Left lung (tissue), 10 donors: ENCODE results near the gene RPS19. TPM values are rescaled to one million over a fixed set of nuclear protein-coding genes. Genes with fewer than 3 reads are reported as not detected.
A peak's percentile ranks its signal among the peaks of the same experiment; 100 is the strongest.
"Not testable (repeated sequence)": the region's sequence is repeated elsewhere in the genome, so short reads cannot be mapped to it uniquely, and the experiment has no call there.

Experiments
- ATAC-seq: fragments of 200-7000 bp; cut with Tn5 transposase; one replicate; pipeline ENCODE4 v1.9.1; 2020; ENCODE audit warnings: moderate library complexity
- DNase-seq, 4 donors: peaks; one replicate each; pipeline ENCODE4 v3.0.0-alpha.2; 2013 to 2020
- H3K27ac ChIP-seq, 2 donors: fragments of 200-600 bp; sonication (generic) in 1 of 2; one replicate each; pipeline versions ENCODE4 v1.5.0 to v1.8.0; 2020 to 2021
- H3K27me3 ChIP-seq, 2 donors: fragments of 200-600 bp; sonication (generic) in 1 of 2; one replicate each; pipeline versions ENCODE4 v1.5.0 to v1.8.0; 2020 to 2021
- H3K36me3 ChIP-seq, 2 donors: fragments of 200-600 bp; sonication (generic) in 1 of 2; one replicate each; pipeline versions ENCODE4 v1.5.0 to v1.8.0; 2020 to 2021
- H3K4me1 ChIP-seq, 2 donors: fragments of 200-600 bp; one replicate each; pipeline ENCODE4 v1.8.0; 2021
- H3K4me3 ChIP-seq, 2 donors: fragments of 200-600 bp; sonication (generic) in 1 of 2; one replicate each; pipeline versions ENCODE4 v1.5.0 to v1.8.0; 2020 to 2021; ENCODE audit warnings: mild to moderate bottlenecking in 1 of 2
- H3K9me3 ChIP-seq, 2 donors: fragments of 200-600 bp; sonication (generic) in 1 of 2; one replicate each; pipeline versions ENCODE4 v1.5.0 to v1.8.0; 2020 to 2021
- intact Hi-C, 2 donors: fragments of 100-400 bp; cut with DNase I; formaldehyde crosslinking; loops; one replicate each; pipeline versions ENCODE4 v1.11.2 to v1.14.2; 2022
- polyA plus RNA-seq, 6 donors: library from polyadenylated mRNA; unstranded; fragments of 120-200 nt; gene quantifications; one replicate each; pipeline ENCODE4 v1.2.1, GENCODE V29; 2013; ENCODE audit not compliant: insufficient read length in 6 of 6
- total RNA-seq, 2 donors: library from RNA; stranded (reverse); fragmentation: NEBNext Ultra II Directional; extraction: Animal tissue kit (Norgen Biotek cat#: 25700); gene quantifications; one replicate each; pipeline ENCODE4 v1.2.1, GENCODE V29; 2021
- TF ChIP-seq, protein P1 (sequence below), 2 donors: fragments of 200-600 bp; sonication (generic) in 1 of 2; IDR thresholded peaks; one replicate each; pipeline versions ENCODE4 v1.5.0 to v1.8.0; 2021; ENCODE audit warnings: antibody characterized with exemption in 2 of 2
- donor health status: DM: no; HTN: yes; CAD: no.
- donor health status: DM: no; HTN: no; CAD: no.

The RPS19 gene
- total and polyA plus RNA-seq, 8 donors, result 1,560 to 2,456 (median 1,910) TPM

DNA sequence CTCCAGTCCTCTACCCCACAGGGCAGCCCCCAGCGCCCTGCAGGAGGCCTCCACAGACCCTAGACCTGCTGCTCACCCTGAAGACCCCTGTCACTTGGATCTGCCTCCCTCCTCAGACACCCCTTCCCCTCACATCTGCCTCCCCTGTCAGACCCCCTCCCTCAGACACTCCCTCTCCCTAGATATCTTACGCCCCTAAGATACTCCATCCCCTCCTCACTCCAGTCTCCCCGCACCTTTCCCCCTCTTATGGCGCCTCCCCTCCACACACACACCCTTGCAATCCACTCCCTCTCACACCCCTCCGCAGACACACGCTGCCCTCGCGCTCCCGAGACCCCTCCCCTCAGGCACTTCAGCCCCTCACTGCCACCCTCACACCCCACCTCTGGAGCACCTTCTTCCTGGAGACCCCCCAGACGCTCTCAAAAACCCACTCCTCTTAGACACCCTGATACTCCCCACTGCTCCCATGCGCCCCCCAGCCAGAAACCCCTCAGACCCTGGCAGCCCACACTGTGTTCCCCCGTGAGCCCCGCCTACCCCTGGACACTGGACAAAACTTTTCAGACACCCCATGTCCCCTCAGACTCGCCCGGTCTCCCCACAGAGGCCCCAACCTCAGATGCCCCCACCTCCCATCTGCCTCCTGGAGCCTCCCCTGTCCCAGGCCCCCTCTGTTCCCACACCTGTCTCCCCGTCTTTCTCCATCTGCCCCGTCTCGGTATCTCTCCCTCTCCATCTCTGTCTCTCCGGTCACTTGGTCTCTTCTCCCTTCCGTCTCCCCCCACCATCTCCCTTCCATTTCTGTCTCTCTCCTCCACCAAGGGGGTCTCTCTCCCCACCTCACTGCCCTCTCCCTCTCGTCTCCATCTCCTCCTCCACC lies 53.7 kb downstream of the RPS19 start:
- TF ChIP-seq, protein P1, sequence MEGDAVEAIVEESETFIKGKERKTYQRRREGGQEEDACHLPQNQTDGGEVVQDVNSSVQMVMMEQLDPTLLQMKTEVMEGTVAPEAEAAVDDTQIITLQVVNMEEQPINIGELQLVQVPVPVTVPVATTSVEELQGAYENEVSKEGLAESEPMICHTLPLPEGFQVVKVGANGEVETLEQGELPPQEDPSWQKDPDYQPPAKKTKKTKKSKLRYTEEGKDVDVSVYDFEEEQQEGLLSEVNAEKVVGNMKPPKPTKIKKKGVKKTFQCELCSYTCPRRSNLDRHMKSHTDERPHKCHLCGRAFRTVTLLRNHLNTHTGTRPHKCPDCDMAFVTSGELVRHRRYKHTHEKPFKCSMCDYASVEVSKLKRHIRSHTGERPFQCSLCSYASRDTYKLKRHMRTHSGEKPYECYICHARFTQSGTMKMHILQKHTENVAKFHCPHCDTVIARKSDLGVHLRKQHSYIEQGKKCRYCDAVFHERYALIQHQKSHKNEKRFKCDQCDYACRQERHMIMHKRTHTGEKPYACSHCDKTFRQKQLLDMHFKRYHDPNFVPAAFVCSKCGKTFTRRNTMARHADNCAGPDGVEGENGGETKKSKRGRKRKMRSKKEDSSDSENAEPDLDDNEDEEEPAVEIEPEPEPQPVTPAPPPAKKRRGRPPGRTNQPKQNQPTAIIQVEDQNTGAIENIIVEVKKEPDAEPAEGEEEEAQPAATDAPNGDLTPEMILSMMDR (IDR thresholded peaks at IDR 0.05), result no peak
- intact Hi-C loops, result no loop called here
- no peaks in the 10 kb centered on the region for H3K36me3 ChIP-seq
- no peak for DNase-seq
- peaks cover 33 to 82% of the 10 kb centered on the region in 2 donors for H3K27me3 ChIP-seq
- H3K4me3 ChIP-seq, result no peak overlapping the region
- H3K4me1 ChIP-seq, result peaks cover 0 to 7% of the 10 kb centered on the region in 2 donors
- no peak for ATAC-seq
- H3K27ac ChIP-seq, result no peak overlapping the region
- no peaks in the 10 kb centered on the region for H3K9me3 ChIP-seq

DNA sequence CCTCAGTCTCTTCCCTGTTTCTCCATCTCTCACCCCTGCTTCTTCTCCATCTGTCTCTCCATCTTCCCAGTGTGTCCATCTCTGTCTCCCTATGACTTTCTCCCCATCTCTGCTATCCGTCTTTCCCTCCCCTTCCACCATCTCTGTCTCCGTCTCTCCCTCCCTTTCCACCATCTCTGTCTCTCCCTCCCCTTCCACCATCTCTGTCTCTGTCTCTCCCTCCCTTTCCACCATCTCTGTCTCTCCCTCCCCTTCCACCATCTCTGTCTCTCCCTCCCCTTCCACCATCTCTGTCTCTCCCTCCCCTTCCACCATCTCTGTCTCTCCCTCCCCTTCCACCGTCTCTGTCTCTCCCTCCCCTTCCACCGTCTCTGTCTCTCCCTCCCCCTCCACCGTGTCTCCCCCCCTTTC lies 54.4 kb downstream of the RPS19 start:
- intact Hi-C loops, H3K36me3 ChIP-seq, H3K4me1 ChIP-seq, H3K4me3 ChIP-seq, H3K9me3 ChIP-seq, ATAC-seq, H3K27ac ChIP-seq, DNase-seq: not testable (repeated sequence)
- peaks cover 33 to 88% of the 10 kb centered on the region in 2 donors for H3K27me3 ChIP-seq

DNA sequence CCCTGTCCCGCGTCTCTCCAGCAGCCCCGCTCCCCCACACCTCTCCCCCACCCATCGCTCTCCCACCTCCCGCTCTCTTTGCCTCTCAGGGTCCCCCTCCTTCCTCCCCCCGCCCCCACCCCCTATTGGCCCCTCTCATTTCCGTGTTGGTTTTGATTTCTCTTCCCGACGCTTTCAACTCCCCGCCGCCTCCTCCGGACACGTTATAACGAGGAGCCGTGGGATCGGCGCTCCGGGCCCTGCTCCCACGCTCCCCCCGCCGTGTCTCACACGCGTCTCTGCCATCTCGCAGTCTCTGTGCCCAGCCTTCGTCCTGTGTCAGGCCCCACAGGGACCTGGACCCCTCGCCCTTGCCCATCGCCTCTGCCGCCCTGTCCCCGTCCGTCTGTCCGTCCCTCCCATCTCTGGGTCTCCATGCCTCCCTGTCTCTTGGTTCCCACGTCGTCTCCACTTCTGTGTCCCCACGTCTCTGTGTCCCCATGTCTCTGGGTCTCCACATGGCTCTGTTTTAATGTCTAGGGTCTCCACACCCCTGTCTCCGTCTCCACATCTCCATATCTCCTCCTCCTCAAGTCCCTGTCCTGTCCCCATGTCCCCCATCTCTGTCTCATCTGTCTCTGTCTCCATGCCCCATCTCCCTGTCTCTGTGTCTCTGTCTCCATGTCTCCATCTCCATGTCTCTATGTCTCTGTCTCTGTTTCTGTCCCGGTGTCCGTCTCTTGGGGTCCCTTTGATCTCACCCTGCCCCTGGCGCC lies 55.1 kb downstream of the RPS19 start:
- intact Hi-C loops, result no loop called here
- H3K4me3 ChIP-seq, result no peak overlapping the region
- no peaks in the 10 kb centered on the region for H3K9me3 ChIP-seq
- H3K27ac ChIP-seq, result no peak overlapping the region
- peaks cover 0 to 7% of the 10 kb centered on the region in 2 donors for H3K4me1 ChIP-seq
- DNase-seq (peak in 1 of 4 donors; percentile 71), ATAC-seq (no peak)
- peaks cover 33 to 95% of the 10 kb centered on the region in 2 donors for H3K27me3 ChIP-seq
- TF ChIP-seq, protein P1 (IDR thresholded peaks at IDR 0.05), result no peak
- H3K36me3 ChIP-seq, result no peaks in the 10 kb centered on the region

DNA sequence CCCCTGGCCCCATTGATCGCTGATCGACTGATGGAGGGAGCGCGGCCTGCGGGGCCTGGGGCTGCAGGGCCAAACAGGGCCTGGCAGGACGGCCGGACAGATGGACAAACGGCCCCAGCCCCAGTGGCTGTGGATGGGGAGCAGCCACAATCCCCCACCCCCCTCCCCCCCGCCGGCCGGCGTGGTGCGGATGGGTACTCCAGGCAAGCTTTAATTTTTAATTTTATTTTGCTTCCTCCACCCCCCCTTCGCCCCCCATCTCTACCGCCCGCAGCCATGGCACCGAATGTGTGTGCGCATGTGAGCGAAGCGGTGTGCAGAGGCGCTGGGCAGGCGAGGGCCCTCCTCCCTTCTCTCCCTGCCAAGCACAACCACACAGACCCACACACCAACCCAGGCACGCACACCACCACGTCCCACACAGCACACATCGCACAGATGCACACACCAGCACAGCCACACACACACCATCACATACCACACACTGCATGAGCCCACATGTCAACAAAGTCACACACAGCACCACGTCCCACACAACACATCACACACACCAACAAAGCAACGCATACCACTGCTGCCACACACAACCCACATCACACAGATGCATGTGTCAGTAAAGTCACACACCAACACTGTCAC lies 55.8 kb downstream of the RPS19 start:
- no peak for ATAC-seq
- Histone ChIP-seq H3K27ac (no peak overlapping the region), H3K9me3 (no peaks in the 10 kb centered on the region), H3K4me1 (peaks cover 0 to 7% of the 10 kb centered on the region in 2 donors), H3K36me3 (no peaks in the 10 kb centered on the region), H3K4me3 (no peak overlapping the region), H3K27me3 (peaks cover 40 to 99% of the 10 kb centered on the region in 2 donors)
- TF ChIP-seq, protein P1 (IDR thresholded peaks at IDR 0.05), result no peak
- DNase-seq, result peak in 1 of 4 donors; percentile 62
- intact Hi-C loops, result no loop called here

DNA sequence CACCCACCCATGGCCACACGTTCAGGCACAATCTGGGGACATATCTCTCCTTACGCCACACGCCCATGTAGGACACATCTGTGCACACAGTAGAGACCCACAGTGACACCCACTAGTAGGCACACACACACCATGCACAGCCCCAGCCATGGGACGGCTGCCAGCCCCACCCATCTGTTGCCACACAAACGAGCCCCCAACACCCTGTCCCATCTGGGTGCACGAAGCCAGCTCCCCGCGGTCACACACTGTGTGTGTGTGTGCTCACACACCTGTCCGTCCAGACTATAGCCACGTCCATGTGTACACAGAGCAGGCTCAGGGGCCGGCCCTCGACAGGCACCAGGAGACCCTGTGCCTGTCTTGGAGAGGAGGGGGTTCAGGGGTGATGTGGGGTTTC lies 57.6 kb downstream of the RPS19 start:
- H3K4me1 ChIP-seq, result peaks cover 0 to 7% of the 10 kb centered on the region in 2 donors
- intact Hi-C loops, result no loop called here
- no peak overlapping the region for H3K27ac ChIP-seq
- H3K9me3 ChIP-seq, result no peaks in the 10 kb centered on the region
- TF ChIP-seq, protein P1 (IDR thresholded peaks at IDR 0.05), result no peak
- H3K36me3 ChIP-seq, result no peaks in the 10 kb centered on the region
- H3K27me3 ChIP-seq, result peaks cover 45 to 99% of the 10 kb centered on the region in 2 donors
- H3K4me3 ChIP-seq, result no peak overlapping the region
- DNase-seq (peak in 1 of 4 donors; percentile 54), ATAC-seq (no peak)
